ENCODE data around the gene SGIP1.
A peak's percentile ranks its signal among the peaks of the same experiment; 100 is the strongest.

The SGIP1 gene

DNA sequence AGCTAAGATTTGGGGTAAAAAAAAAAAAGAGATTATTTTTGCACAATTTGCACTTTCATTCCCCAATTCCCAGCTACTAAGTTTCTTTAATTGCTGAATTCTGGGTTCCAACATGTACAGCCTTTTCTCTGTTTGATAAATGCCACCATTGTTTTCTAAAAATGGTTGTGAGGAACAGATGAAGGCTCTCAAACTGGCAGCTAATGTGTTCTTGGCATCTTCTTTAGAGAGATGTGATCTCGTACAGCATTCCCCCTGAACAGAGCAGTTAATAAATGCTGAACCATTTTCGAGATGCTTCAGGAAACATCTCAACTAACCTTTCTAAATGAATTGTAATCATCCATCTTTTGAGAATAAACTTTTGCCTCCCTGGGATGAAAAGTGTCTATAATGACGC lies 110.4 kb downstream of the SGIP1 start:
- Mint-ChIP-seq H3K27ac (no peak overlapping the region), H3K27me3 (ENCODE audit: low read depth) (no peaks in the 10 kb centered on the region), H3K4me3 (no peak overlapping the region), H3K9me3 (no peaks in the 10 kb centered on the region), H3K36me3 (ENCODE audit: low read depth) (peaks cover 4% of the 10 kb centered on the region), H3K4me1 (peaks cover 7% of the 10 kb centered on the region)
- TF ChIP-seq, protein P1, sequence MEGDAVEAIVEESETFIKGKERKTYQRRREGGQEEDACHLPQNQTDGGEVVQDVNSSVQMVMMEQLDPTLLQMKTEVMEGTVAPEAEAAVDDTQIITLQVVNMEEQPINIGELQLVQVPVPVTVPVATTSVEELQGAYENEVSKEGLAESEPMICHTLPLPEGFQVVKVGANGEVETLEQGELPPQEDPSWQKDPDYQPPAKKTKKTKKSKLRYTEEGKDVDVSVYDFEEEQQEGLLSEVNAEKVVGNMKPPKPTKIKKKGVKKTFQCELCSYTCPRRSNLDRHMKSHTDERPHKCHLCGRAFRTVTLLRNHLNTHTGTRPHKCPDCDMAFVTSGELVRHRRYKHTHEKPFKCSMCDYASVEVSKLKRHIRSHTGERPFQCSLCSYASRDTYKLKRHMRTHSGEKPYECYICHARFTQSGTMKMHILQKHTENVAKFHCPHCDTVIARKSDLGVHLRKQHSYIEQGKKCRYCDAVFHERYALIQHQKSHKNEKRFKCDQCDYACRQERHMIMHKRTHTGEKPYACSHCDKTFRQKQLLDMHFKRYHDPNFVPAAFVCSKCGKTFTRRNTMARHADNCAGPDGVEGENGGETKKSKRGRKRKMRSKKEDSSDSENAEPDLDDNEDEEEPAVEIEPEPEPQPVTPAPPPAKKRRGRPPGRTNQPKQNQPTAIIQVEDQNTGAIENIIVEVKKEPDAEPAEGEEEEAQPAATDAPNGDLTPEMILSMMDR (IDR thresholded peaks at IDR 0.05; ENCODE audit: unreplicated experiment in 3 of 3) = no peak

DNA sequence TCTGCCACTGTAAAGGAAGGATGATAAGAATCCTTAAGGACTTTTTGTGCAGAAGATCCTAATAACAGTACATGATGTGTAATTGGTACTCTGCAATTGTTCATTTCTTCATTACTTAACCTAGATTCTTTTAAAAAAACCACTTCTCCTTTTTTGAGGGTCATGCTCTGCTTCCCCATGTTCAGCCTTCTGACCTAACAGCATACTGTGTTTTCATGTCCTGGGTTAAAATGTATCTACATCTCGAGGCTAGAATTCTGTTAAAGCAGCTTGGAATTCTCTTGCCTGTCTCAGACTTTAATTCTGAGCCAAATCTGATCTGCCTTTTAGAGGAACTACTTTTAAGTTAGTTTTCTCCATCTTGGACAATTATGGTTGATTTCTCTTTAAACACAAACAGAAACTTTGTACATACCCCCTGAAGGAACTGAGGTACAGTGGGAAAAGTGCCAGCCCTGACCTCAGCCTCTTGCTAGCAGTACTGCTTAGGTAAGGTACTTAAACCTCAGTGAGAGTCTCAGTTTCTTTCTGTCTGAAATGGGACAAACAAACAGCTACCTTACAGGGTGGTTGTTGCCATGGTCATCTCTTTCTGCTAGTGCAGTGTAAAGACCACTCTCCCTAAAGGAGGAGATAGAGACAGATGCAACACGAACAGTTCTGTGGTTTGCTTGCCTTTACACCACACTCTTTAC lies 115.1 kb downstream of the SGIP1 start:
- peaks cover 4% of the 10 kb centered on the region for H3K36me3 Mint-ChIP-seq (ENCODE audit: low read depth)
- H3K4me1 Mint-ChIP-seq = peaks cover 12% of the 10 kb centered on the region
- TF ChIP-seq, protein P1 (IDR thresholded peaks at IDR 0.05; ENCODE audit: unreplicated experiment in 3 of 3) = no peak
- H3K4me3 Mint-ChIP-seq = no peak overlapping the region
- peak overlapping the region; percentile 23 to 77 (median 75) for H3K27ac Mint-ChIP-seq
- H3K9me3 Mint-ChIP-seq = no peaks in the 10 kb centered on the region
- peaks cover under 1% of the 10 kb centered on the region for H3K27me3 Mint-ChIP-seq (ENCODE audit: low read depth)

DNA sequence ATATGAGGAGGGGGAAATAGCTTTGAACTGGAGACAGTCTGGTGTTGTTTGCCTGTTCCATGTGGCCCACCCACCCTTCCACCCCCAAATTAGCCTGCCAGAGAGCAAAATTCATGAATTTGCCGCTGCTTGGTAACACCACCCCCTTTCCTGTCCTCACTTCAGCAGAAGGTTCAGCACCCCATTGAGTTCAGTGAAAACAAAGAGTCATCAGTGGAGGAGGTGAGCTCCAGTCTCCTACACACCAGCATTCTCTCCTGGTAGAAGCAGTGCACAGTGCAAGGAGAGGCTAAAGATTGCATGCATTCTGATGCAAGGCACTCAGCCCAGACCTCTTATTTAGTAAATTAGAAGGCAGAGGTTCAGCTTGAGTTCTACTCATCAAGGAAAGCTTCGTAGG lies 118.6 kb downstream of the SGIP1 start:
- H3K36me3 Mint-ChIP-seq (ENCODE audit: low read depth) = peaks cover 4% of the 10 kb centered on the region
- H3K4me1 Mint-ChIP-seq = peaks cover 12% of the 10 kb centered on the region
- peaks cover 4% of the 10 kb centered on the region for H3K27me3 Mint-ChIP-seq (ENCODE audit: low read depth)
- H3K9me3 Mint-ChIP-seq = no peaks in the 10 kb centered on the region
- peak overlapping the region; percentile 18 to 49 (median 41) for H3K27ac Mint-ChIP-seq
- H3K4me3 Mint-ChIP-seq = no peak overlapping the region
- TF ChIP-seq, protein P1 (IDR thresholded peaks at IDR 0.05; ENCODE audit: unreplicated experiment in 3 of 3) = no peak

DNA sequence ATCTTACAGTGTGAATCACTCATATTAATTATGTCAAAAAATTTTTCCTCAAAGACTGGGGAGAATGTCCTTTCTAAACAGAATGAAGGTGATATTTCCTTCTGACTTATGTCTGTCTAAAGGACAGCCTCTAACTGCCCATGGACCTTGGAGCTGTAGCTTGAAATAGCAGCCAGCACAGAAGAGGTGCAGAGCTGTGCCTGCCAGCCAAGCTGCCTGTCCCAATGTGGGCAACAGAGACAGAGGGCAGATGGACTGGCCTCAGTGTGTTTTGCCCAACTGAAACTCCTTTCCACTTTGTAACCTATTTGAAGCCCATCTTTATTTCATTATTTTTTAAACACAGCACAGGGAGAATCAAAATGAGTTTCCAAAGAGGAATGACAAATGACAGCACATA lies 120.7 kb downstream of the SGIP1 start:
- H3K4me1 Mint-ChIP-seq = peaks cover 4% of the 10 kb centered on the region
- H3K36me3 Mint-ChIP-seq (ENCODE audit: low read depth) = peaks cover 4% of the 10 kb centered on the region
- no peak overlapping the region for H3K4me3 Mint-ChIP-seq
- TF ChIP-seq, protein P1 (IDR thresholded peaks at IDR 0.05; ENCODE audit: unreplicated experiment in 3 of 3) = no peak
- H3K27me3 Mint-ChIP-seq (ENCODE audit: low read depth) = peaks cover 4% of the 10 kb centered on the region
- no peak overlapping the region for H3K27ac Mint-ChIP-seq
- no peaks in the 10 kb centered on the region for H3K9me3 Mint-ChIP-seq

DNA sequence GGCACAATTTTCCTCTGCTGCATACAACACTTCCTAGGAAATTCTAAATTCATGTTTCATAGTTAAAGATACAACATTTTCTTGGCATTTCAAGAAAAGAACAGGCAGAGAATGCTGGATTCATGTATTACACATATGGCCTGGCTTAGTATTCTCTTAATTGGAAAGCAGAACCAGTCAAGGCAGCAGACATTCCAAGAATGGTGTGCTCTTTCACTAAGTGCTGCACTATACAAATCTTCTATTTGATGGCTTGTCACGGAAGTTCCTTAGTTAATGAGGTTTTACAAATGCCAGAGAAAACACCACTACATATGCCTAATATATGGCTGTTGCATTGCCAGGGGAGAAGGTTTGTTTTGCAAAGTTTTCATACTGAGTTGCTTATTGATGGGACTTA lies 137.5 kb downstream of the SGIP1 start:
- Mint-ChIP-seq H3K9me3 (peaks cover 3% of the 10 kb centered on the region), H3K27ac (peak overlapping the region in 2 of 3 experiments; percentile 28 to 32), H3K36me3 (ENCODE audit: low read depth) (peaks cover 5% of the 10 kb centered on the region), H3K27me3 (ENCODE audit: low read depth) (no peaks in the 10 kb centered on the region), H3K4me1 (peaks cover 18% of the 10 kb centered on the region), H3K4me3 (no peak overlapping the region)
- TF ChIP-seq, protein P1 (IDR thresholded peaks at IDR 0.05; ENCODE audit: unreplicated experiment in 3 of 3) = no peak
